NK-92 (cell line): ENCODE data around the gene ZMYND10.

ENCODE experiments used
- DNase-seq: peaks from one replicate; lab custom pipeline; 2025; ENCODE audit not compliant: unreplicated experiment; lab: John Stamatoyannopoulos, UW

ZMYND10 gene

GRCh38 chr3:50371133-50371685 is 25.7 kb upstream of the ZMYND10 start:
- no peak for DNase-seq

DNA sequence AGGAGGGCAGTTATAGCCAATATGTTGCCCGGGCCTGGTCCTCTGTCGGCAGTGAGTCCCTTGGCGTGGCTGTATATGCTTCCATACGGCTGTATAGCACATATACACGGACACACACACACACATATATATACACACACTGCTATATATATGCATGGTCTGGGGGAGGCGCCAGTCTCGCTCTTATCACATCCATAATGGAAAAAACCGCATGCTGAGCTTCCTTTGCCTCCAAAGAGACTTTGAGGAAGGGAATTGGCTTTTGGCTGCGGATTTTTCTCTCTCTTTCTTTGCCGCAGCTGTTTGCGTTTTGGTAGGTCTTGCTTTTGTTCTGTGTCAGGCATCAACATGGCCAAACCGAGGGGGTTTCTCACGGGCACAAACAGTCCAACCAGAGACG is 25.1 kb upstream of the ZMYND10 start:
- no peak for DNase-seq

DNA sequence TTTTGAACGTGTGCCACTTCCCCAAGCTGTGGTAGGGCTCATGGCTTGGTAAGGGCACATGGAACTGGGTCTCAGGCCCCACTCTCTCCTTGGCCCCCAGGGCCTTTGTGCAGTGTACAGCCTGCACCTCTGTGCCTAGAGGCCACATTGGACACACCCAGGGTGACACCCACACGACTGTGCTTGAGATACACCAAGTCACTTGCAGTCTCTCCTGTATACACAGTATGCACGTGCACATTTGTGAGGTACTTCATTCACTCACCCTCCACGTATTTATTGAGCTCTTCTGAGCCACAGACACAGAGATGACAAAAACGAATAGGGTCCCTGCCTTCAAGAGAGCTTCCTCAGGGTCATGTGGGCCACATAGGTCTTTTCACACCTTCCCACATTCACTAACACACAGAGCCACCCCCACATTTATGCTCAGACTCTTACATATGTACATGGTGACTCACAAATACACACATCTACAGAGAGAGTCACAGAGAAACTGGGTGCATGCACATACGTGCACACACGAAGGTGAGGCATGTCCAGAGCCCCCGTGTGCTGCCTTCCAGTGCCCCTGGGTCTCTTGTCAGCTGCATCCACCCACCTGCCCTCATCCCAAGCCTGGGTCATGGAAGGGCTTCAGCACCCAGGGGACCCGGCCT is 23.6 kb upstream of the ZMYND10 start:
- DNase-seq = no peak

GRCh38 chr3:50365842-50366220 is 20.3 kb upstream of the ZMYND10 start:
- DNase-seq = no peak

DNA sequence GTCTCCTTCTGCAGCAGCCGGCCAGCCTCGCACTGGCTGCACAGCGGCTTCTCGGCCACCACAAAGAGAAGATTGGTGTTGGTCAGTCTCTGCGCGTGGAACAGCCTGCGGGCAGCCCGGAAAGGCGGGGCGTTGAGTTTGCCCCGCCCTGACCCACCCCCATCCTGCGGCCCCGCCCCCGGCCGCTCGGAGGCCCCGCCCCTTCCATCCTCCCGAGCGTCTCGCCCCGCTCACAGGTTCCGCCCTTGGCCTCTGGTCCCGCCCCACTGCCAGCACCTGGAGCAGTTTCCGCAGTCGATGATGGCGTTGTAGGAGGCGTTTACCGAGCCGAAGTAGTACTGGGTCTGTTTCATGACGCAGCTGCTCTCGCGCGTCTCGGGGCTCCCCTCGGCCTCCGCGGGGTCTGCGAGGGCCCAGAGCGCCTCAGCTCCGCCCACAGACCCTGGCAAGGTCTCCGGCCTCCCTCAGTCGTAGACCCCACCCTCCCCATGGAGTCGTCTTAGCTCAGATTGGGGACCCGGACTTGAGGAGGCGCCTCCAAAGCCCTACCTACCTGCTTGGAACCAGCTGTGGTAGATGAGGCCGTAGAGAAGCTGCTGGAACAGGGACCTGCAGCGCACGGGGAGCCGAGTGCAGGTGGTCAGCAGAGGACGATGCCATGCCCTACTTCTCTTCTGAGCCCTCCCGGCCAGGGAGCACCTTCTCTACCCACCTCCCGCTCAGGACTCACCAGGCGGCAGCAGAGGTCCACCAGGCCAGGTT is 19.7 kb upstream of the ZMYND10 start:
- DNase-seq = peak; percentile 75

DNA sequence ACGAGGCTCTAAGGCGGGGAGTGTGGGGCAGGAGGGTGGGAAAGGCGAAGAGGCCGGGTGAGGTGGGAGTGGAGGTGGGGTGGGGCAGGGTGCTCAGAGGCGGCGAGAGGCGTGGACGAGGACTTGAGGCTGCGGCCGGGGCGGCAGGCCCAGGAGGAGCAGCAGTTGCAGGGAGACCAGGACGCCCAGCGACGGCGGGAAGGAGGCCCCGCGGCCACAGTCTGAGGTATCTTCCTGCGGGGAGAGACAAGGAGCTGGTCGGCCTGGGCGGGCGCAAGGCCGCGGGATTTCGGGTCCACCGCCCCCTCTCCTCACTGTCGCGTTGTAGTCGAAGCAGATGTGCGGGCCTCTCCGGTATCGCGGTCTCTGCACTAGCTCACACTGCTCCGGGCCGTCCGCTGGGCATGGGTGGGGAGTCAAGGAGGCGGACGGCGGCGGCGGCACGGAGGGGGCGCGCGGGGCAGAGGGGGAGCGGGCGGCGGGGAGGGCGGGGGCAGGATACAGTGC is 19.1 kb upstream of the ZMYND10 start:
- DNase-seq = no peak

- no peak for DNase-seq
These were observed 14.2 kb upstream of the ZMYND10 start for GRCh38 chr3:50359760-50360110.

- peak; percentile 78 for DNase-seq
These were observed 13.6 kb upstream of the ZMYND10 start, which contains the start of gene TMEM115 for GRCh38 chr3:50358911-50359759. Gene TMEM115 (minus strand): TSS chr3:50359521. CDS start chr3:50359063, 458 bp downstream.

GRCh38 chr3:50358355-50358910 is 12.9 kb upstream of the ZMYND10 start:
- DNase-seq = no peak

DNA sequence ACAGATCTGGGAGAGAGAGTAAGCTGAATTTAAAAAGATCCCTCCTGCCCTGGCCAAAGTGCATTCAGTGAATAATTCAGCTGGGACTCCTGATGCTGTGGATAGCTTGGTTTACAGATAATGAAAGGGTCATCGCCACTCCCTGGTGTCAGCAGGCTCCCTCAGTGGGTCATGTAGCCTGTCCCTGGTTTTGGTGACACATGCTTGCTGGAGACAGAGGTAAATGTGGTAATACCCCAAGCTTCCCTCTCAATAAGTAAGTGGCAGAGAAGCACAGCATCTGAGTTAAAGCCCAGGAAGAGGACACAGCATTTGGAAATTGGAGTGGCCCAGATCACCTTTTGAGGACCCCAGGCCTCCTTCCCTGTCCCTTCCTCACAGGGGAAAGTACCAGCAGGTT is 11.9 kb upstream of the ZMYND10 start:
- no peak for DNase-seq

DNA sequence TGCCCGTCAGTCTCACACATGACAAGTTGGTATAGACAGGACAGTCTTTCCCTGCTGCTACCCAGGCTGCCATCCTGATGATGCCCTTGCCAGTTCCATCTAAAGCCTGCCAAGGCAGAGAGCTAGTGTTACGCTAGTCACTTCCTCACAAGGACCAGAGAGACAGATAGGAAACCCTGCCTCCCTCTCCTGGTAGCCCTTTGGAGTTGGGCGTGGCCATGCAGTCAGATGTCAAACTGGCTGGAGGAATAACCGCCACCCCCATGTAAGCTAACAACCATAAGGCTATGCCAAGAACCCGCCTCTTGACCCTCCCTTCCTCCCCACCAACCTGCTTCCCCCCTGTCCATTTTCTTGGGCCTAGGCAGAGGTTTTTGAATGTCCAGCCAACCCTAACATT is 11.0 kb upstream of the ZMYND10 start:
- DNase-seq = no peak

- DNase-seq = no peak
These were observed 10.5 kb upstream of the ZMYND10 start for GRCh38 chr3:50355829-50356552.

- DNase-seq = no peak
These were observed 9.3 kb upstream of the ZMYND10 start for GRCh38 chr3:50354850-50355249.

DNA sequence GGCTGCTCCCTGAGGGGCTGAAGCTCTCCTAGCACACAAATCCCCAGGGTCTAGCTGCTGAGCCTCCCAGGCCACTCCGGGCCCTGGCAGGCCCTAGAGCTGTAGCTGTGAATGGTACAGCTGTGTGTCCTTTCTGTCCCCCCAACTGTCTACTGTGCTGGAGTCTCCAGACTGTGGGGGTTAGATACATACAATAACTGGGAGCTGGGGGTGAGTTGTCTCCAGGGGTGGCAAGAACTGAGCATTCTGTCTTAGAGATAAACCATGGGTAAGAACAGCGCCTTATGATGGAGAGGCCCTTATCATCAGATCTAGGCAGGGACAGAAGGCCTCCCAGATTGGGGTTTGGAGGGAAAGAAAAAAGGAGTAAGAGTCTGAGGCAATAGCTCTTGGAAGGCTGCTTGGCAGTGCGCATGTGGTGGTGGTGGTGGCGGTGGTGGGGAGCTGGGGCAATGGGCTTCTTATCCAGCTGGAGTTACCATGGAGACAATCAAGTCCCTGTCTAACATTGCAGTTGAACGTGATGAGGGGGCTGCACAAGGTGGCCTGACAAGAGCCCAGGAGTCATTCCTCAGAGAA is 8.7 kb upstream of the ZMYND10 start:
- no peak for DNase-seq

DNA sequence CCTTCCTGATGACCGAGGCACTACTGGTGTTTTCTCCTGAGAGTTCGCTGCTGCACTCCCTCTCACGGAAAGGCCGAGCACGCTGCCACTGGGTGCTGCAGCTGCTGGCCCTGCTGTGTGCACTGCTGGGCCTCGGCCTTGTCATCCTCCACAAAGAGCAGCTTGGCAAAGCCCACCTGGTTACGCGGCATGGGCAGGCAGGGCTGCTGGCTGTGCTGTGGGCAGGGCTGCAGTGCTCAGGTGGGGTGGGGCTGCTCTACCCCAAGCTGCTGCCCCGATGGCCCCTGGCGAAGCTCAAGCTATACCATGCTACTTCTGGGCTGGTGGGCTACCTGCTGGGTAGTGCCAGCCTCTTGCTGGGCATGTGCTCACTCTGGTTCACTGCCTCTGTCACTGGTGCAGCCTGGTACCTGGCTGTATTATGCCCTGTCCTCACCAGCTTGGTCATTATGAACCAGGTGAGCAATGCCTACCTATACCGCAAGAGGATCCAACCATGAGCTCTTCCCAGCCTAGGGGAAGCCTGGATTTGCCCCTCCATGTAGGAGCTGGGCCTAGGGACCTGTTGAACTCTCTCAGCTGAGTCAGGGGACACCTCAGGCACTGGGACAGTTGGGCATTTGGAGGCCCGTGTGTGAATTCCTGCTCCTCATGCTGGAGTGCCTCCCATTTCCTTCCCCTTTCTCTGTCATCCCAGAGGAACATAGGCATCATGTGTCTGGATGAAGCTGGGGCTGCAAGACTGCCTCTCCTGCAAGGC is 7.9 kb upstream of the ZMYND10 start:
- DNase-seq = no peak

- no peak for DNase-seq
These were observed 7.2 kb upstream of the ZMYND10 start for GRCh38 chr3:50352781-50353180.

- DNase-seq = no peak
These were observed 5.8 kb upstream of the ZMYND10 start for GRCh38 chr3:50351323-50351697.

DNA sequence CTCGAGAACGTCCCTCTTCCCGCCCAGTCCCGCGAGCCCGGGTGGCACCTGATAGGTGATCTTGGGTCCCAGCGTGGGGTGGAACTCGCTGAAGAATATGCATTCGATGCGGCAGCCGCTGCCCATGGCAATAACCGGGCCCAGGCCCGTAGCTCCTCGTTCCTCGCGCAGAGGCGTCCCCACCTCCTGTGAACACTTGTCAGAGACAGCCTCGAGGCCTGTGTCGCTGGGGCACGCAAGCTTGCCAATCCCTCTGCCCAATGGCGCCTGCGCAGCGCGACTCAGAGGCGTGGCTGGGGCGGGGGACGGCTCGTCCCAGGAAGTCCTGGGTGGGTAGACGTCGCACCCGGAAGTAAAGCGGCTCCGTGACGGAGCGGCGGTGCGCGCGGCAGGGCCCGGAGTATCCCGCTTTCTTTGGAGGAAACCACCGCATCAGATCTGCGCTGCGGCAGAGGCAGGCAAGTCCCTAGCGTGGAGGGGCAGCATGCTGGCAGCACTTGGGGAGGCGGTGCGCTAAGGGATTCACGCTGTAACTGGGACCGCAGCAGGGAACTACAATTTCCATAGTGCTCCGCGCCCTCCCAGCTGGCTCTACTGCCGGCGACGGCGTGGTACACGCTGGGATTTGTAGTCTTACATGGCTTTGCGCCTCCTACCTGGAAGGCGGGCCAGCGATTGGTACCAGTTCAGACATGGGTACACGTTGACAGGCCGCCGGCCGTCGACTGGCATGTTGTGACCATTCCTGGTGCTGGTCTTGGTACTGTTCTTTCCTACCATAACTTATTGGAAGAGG is 5.2 kb upstream of the ZMYND10 start, which contains the start of the genes CYB561D2 and NPRL2:
CYB561D2 (plus strand) TSS at position 336 of the 796 bp plus-strand sequence. CDS start 572 bp downstream, outside the sequence.
NPRL2 (minus strand) TSS at position 249 of the 796 bp plus-strand sequence; CDS start at position 126, 123 bp downstream.
- DNase-seq = peak; percentile 93
